GM23338 (cell line): ENCODE data around the gene C11orf91.

Source experiments
- CREB1 ChIP-seq: fragments of 250-450 bp; sonication (Bioruptor Pico); IDR thresholded peaks from 2 replicates; pipeline ENCODE4 v1.5.0; 2020; ENCODE audit warnings: low read depth, mild to moderate bottlenecking, moderate library complexity
- CTCF ChIP-seq, 2 experiments: fragments of 200-600 bp in 1 of 2; sonication (generic) in 1 of 2; conservative IDR thresholded peaks; 2 replicates each; pipeline versions ENCODE4 v1.5.1 to v1.6.1; 2016 to 2017; ENCODE audit warnings: antibody characterized with exemption in 2 of 2, low read depth in 2 of 2, mild to moderate bottlenecking in 2 of 2, moderate library complexity in 1 of 2
- ETS1 ChIP-seq: IDR thresholded peaks from 2 replicates; pipeline ENCODE4 v1.6.1; 2016; ENCODE audit warnings: antibody characterized with exemption
- EZH2 ChIP-seq: fragments of 200-600 bp; sonication (generic); IDR thresholded peaks from one replicate; pipeline ENCODE4 v1.8.0; 2017; ENCODE audit warnings: antibody characterized with exemption, mild to moderate bottlenecking, low read depth; ENCODE audit not compliant: unreplicated experiment
- EZH2phosphoT487 ChIP-seq: fragments of 200-600 bp; sonication (generic); IDR thresholded peaks from one replicate; pipeline ENCODE4 v1.8.1; 2018; ENCODE audit warnings: antibody characterized with exemption; ENCODE audit not compliant: unreplicated experiment
- JUNB ChIP-seq: IDR thresholded peaks from one replicate; pipeline ENCODE4 v1.6.1; 2016; ENCODE audit warnings: antibody characterized with exemption; ENCODE audit not compliant: unreplicated experiment
- NANOG ChIP-seq: IDR thresholded peaks from 2 replicates; pipeline ENCODE4 v1.6.1; 2016; ENCODE audit warnings: antibody characterized with exemption, borderline replicate concordance
- POLR2AphosphoS5 ChIP-seq: IDR thresholded peaks from 2 replicates; pipeline ENCODE4 v1.6.1; 2016; ENCODE audit warnings: antibody characterized with exemption, low read depth
- REST ChIP-seq: IDR thresholded peaks from one replicate; pipeline ENCODE4 v1.6.1; 2018; ENCODE audit warnings: antibody characterized with exemption; ENCODE audit not compliant: unreplicated experiment
- STAT1 ChIP-seq: IDR thresholded peaks from one replicate; pipeline ENCODE4 v1.6.1; 2016; ENCODE audit warnings: antibody characterized with exemption; ENCODE audit not compliant: unreplicated experiment
- ZNF114 ChIP-seq: fragments of 250-450 bp; sonication (Bioruptor Pico); IDR thresholded peaks from 2 replicates; pipeline ENCODE4 v1.5.0; 2020; ENCODE audit warnings: mild to moderate bottlenecking, moderate library complexity
- ZNF331 ChIP-seq: fragments of 250-450 bp; sonication (Bioruptor Pico); IDR thresholded peaks from 2 replicates; pipeline ENCODE4 v1.5.0; 2020; ENCODE audit warnings: low read depth, mild to moderate bottlenecking, moderate library complexity
- ZNF462 ChIP-seq: fragments of 250-450 bp; sonication (Bioruptor Pico); IDR thresholded peaks from 2 replicates; pipeline ENCODE4 v1.5.0; 2020; ENCODE audit warnings: mild to moderate bottlenecking, moderate library complexity

DNA sequence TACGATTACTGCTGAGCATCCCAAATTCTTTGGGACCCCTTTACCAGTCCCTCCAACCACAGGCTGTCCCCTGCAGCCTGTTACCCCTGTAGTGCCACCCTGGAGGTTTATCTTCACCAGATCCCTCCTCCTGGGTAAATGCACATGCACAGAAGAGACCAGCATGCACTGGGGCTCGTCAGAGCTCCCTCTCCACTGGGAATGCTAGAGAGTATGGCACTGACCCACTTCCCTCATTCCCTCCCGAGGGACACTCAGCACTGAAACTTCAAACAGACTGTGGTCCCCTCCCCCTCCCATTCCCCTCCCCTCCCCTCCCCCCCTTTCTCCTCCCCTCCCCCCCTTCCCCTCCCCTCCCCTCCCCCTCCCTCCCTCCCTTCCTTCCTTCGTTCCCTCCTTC lies 49.1 kb downstream of the C11orf91 start:
- TF ChIP-seq CTCF (conservative IDR thresholded peaks at IDR 0.05; ENCODE audit: low read depth in 2 of 2) = no peak
- TF ChIP-seq EZH2phosphoT487 = no peak
- no peak for TF ChIP-seq REST
- TF ChIP-seq CREB1 (CRISPR knock-in tag) = no peak
- TF ChIP-seq POLR2AphosphoS5 = no peak
- TF ChIP-seq EZH2 = no peak
- TF ChIP-seq STAT1 = no peak
- no peak for TF ChIP-seq JUNB
- TF ChIP-seq ETS1 = no peak
- no peak for TF ChIP-seq ZNF114 (CRISPR knock-in tag)
- TF ChIP-seq NANOG = no peak
- TF ChIP-seq ZNF462 = no peak
- TF ChIP-seq ZNF331 (CRISPR knock-in tag) = no peak
